Epithelial cell of proximal tubule (primary cell): ENCODE results near the gene NPAS3. TPM values are rescaled to one million over a fixed set of nuclear protein-coding genes. Genes with fewer than 3 reads are reported as not detected.

ENCODE experiments used
- DNase-seq: peaks from one replicate; pipeline ENCODE4 v3.0.0-alpha.2; 2011; ENCODE audit warnings: low read depth
- H3K4me3 ChIP-seq: 2 replicates; pipeline ENCODE4 v1.5.1; 2011; ENCODE audit warnings: low read depth, mild to moderate bottlenecking, low read length
- total RNA-seq: library from RNA; depleted of rRNA; stranded (reverse); fragments of >200 nt; gene quantifications from 2 replicates; pipeline ENCODE4 v1.2.3, GENCODE V29; 2015
- TF ChIP-seq, protein P1 (sequence below): conservative IDR thresholded peaks from 2 replicates; pipeline ENCODE4 v1.5.1; 2012; ENCODE audit warnings: low read depth, mild to moderate bottlenecking, low read length

The NPAS3 gene
- total RNA-seq, 1 donor from 2014 or later: 0.35 TPM

- no peak for DNase-seq
- H3K4me3 ChIP-seq: no peak overlapping the region
- TF ChIP-seq, protein P1, sequence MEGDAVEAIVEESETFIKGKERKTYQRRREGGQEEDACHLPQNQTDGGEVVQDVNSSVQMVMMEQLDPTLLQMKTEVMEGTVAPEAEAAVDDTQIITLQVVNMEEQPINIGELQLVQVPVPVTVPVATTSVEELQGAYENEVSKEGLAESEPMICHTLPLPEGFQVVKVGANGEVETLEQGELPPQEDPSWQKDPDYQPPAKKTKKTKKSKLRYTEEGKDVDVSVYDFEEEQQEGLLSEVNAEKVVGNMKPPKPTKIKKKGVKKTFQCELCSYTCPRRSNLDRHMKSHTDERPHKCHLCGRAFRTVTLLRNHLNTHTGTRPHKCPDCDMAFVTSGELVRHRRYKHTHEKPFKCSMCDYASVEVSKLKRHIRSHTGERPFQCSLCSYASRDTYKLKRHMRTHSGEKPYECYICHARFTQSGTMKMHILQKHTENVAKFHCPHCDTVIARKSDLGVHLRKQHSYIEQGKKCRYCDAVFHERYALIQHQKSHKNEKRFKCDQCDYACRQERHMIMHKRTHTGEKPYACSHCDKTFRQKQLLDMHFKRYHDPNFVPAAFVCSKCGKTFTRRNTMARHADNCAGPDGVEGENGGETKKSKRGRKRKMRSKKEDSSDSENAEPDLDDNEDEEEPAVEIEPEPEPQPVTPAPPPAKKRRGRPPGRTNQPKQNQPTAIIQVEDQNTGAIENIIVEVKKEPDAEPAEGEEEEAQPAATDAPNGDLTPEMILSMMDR: no peak
These were observed 165.3 kb downstream of the NPAS3 start for GRCh38 chr14:33103966-33104365.

DNA sequence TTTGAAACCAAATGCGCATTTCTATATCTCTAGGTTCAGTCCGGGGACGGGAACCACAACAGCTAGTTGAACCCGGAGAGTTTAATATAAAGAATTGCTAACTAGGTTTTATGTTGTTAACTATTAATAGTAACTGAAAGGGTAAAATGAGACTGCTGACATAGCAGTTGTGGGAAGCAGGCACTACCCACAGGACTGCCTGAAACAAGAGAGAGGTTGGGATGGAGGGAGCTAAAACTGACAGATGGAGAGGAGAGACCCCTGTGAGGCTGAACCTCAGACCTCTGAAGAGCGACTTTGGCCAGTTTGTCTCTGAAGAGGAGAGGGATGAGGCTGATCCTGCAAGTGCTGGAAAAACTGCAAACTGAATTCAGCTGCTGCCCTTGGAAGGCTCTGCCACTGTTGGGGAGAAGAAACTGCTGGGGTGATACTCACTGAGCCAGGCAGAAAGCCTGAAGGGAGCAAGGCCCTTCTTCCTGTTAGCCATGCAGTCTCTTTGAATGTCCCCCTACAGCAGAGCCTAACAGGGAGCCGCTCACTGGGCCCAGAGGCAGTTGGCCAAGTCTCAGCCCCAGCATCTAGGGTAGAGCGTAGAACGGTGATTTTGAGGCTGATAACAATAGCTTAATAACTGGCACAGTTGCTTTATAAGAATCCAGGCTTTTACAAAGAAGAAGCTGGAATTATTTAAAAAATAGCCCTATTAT is 172.2 kb downstream of the NPAS3 start:
- DNase-seq: no peak
- TF ChIP-seq, protein P1: no peak

GRCh38 chr14:33114331-33114730 is 175.7 kb downstream of the NPAS3 start:
- TF ChIP-seq, protein P1: no peak
- no peak for DNase-seq
- H3K4me3 ChIP-seq: no peak overlapping the region

More for the DNA sequence above, 172.2 kb downstream of the NPAS3 start:
- no peak overlapping the region for H3K4me3 ChIP-seq

- TF ChIP-seq, protein P1: no peak
- no peak for DNase-seq
- no peak overlapping the region for H3K4me3 ChIP-seq
These were observed 180.0 kb downstream of the NPAS3 start for GRCh38 chr14:33118668-33119067.

GRCh38 chr14:33120341-33120740 is 181.7 kb downstream of the NPAS3 start:
- H3K4me3 ChIP-seq: no peak overlapping the region
- peak; percentile 37 for DNase-seq
- TF ChIP-seq, protein P1: no peak

DNA sequence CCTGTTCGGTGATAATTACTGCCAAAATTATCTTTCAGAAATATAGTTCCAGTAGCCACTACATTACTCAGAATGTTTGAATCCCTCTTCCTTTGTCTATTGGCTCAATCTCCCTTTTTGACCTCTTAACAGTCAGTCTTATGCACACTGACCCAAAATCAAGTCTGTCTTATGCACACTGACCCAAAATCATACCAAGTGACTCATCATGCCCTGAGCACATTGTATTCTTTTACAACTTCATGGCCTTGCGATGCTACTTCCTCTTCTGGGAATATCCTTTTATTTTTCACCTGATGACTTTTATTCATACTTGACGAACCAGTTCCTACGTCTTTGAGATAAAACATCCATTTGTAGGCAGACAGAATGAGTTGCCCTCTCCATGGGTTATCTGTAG is 182.3 kb downstream of the NPAS3 start:
- H3K4me3 ChIP-seq: no peak overlapping the region
- TF ChIP-seq, protein P1: no peak
- DNase-seq: no peak

DNA sequence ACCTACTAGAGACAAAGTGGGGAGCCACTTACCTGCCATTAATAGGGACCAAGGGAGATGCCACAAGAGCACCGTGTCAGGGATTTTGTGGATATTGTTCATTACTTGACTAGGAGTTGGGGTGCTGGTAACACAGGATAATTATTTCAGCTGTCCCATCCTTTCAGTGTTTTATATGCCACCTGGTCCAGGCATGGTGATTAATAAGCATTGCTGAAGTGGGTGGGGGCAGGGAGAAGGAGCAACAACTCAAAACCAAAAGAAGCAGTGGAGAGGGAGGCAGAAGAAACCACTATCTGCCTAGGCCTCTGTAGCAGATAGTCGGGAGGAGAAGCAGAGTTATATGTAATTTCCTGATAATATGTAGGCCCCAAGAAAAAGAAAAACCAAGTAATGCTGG is 184.6 kb downstream of the NPAS3 start:
- H3K4me3 ChIP-seq: no peak overlapping the region
- DNase-seq: no peak
- TF ChIP-seq, protein P1: no peak
